Activated naive CD4-positive, alpha-beta T cell treated with anti-CD3 and anti-CD28 coated beads, Interleukin-2, amount 50 U/mL, for 72 hours (primary cell): Measurements from ENCODE around the gene RPL7A. TPM values are rescaled to one million over a fixed set of nuclear protein-coding genes. Genes with fewer than 3 reads are reported as not detected.

Experiments used
- ATAC-seq, 2 donors: fragments of 150-1000 bp; cut with Tn5 transposase; 2 replicates each; pipeline ENCODE4 v1.10.0; 2021; ENCODE audit warnings: mild to moderate bottlenecking in 2 of 2, moderate library complexity in 2 of 2
- DNase-seq, 2 donors: peaks; one replicate each; pipeline ENCODE4 v3.0.0; 2021 to 2022; ENCODE audit warnings: low spot score in 2 of 2
- H3K27ac Mint-ChIP-seq, 2 donors: one replicate each; pipeline ENCODE4 v1.8.0; 2022; ENCODE audit warnings: mild to moderate bottlenecking in 2 of 2, mixed read lengths in 2 of 2
- H3K36me3 Mint-ChIP-seq, 2 donors: one replicate each; pipeline ENCODE4 v1.8.0; 2022; ENCODE audit warnings: mixed read lengths in 2 of 2
- H3K9me3 Mint-ChIP-seq, 2 donors: one replicate each; pipeline ENCODE4 v1.8.0; 2022; ENCODE audit warnings: mixed read lengths in 2 of 2
- total RNA-seq, 2 donors: library from RNA; stranded (reverse); gene quantifications; one replicate each; pipeline ENCODE4 v1.2.3, GENCODE V29; 2022

The RPL7A gene
- total RNA-seq, 2 donors from 2014 or later, result 3,254 to 3,908 TPM

- Mint-ChIP-seq H3K9me3 (no peaks in the 10 kb centered on the region), H3K36me3 (peaks cover 18 to 24% of the 10 kb centered on the region in 2 donors), H3K27ac (peak overlapping the region in 1 of 2 donors; percentile 60)
- ATAC-seq (no peak), DNase-seq (no peak)
Observed at GRCh38 chr9:133353548-133353947, 5.5 kb downstream of the RPL7A start.

- Mint-ChIP-seq H3K9me3 (no peaks in the 10 kb centered on the region), H3K36me3 (peaks cover 6 to 12% of the 10 kb centered on the region in 2 donors), H3K27ac (peak overlapping the region; percentile 73 to 95)
- DNase-seq (no peak), ATAC-seq (no peak)
Observed at GRCh38 chr9:133354766-133355165, 6.7 kb downstream of the RPL7A start.

- ATAC-seq, result peak; percentile 20 to 43
- peaks cover 0 to under 1% of the 10 kb centered on the region in 2 donors for H3K36me3 Mint-ChIP-seq
- no peak for DNase-seq
- H3K9me3 Mint-ChIP-seq, result no peaks in the 10 kb centered on the region
- H3K27ac Mint-ChIP-seq, result peak overlapping the region; percentile 73 to 95
Observed at GRCh38 chr9:133355881-133356357, 7.9 kb downstream of the RPL7A start.

GRCh38 chr9:133356391-133357091, 8.5 kb downstream of the RPL7A start, which contains the start of the genes SURF1 and SURF2:
TSS of gene SURF1 (minus strand) at chr9:133356487. CDS start at chr9:133356453, 34 bp downstream.
TSS of gene SURF2 (plus strand) at chr9:133356550. CDS start at chr9:133356593, 43 bp downstream.
- Mint-ChIP-seq H3K9me3 (no peaks in the 10 kb centered on the region), H3K27ac (peak within 1 kb of the TSS; percentile 73 to 95), H3K36me3 (peaks cover 0 to 3% of the 10 kb centered on the region in 2 donors)
- ATAC-seq (peak; percentile 77 to 86), DNase-seq (peak; percentile 89 to 93)

- peak overlapping the region; percentile 73 to 82 for H3K27ac Mint-ChIP-seq
- no peaks in the 10 kb centered on the region for H3K9me3 Mint-ChIP-seq
- no peak for DNase-seq
- ATAC-seq, result no peak
- peaks cover 0 to 10% of the 10 kb centered on the region in 2 donors for H3K36me3 Mint-ChIP-seq
Observed at GRCh38 chr9:133357656-133358055, 9.6 kb downstream of the RPL7A start.

- DNase-seq (no peak), ATAC-seq (no peak)
- H3K27ac Mint-ChIP-seq, result peak overlapping the region; percentile 58 to 73
- H3K9me3 Mint-ChIP-seq, result no peaks in the 10 kb centered on the region
- H3K36me3 Mint-ChIP-seq, result peaks cover 16 to 21% of the 10 kb centered on the region in 2 donors
Observed at GRCh38 chr9:133359399-133360175, 11.6 kb downstream of the RPL7A start.

- DNase-seq (no peak), ATAC-seq (no peak)
- H3K27ac Mint-ChIP-seq, result peak overlapping the region; percentile 73 to 90
- H3K36me3 Mint-ChIP-seq, result peaks cover 20 to 21% of the 10 kb centered on the region in 2 donors
- H3K9me3 Mint-ChIP-seq, result no peaks in the 10 kb centered on the region
Observed at GRCh38 chr9:133360400-133361393, 12.7 kb downstream of the RPL7A start.

GRCh38 chr9:133361507-133362092, 13.6 kb downstream of the RPL7A start:
- ATAC-seq (no peak), DNase-seq (no peak)
- Mint-ChIP-seq H3K9me3 (no peaks in the 10 kb centered on the region), H3K27ac (peak overlapping the region; percentile 73 to 90), H3K36me3 (peaks cover 20 to 27% of the 10 kb centered on the region in 2 donors)

GRCh38 chr9:133362359-133363044, 14.5 kb downstream of the RPL7A start:
- H3K36me3 Mint-ChIP-seq, result peaks cover 20 to 27% of the 10 kb centered on the region in 2 donors
- ATAC-seq, result no peak
- no peak for DNase-seq
- H3K9me3 Mint-ChIP-seq, result no peaks in the 10 kb centered on the region
- peak overlapping the region; percentile 73 to 79 for H3K27ac Mint-ChIP-seq

GRCh38 chr9:133366435-133366834, 18.4 kb downstream of the RPL7A start:
- peaks cover 48 to 55% of the 10 kb centered on the region in 2 donors for H3K36me3 Mint-ChIP-seq
- peak overlapping the region in 1 of 2 donors; percentile 36 for H3K27ac Mint-ChIP-seq
- no peak for DNase-seq
- no peaks in the 10 kb centered on the region for H3K9me3 Mint-ChIP-seq
- no peak for ATAC-seq

- DNase-seq (no peak), ATAC-seq (no peak)
- Mint-ChIP-seq H3K36me3 (peaks cover 51 to 52% of the 10 kb centered on the region in 2 donors), H3K9me3 (no peaks in the 10 kb centered on the region), H3K27ac (no peak overlapping the region)
Observed at GRCh38 chr9:133367221-133367620, 19.2 kb downstream of the RPL7A start.

- H3K27ac Mint-ChIP-seq, result no peak overlapping the region
- no peak for DNase-seq
- H3K36me3 Mint-ChIP-seq, result peaks cover 56 to 58% of the 10 kb centered on the region in 2 donors
Observed at GRCh38 chr9:133367778-133368177, 19.8 kb downstream of the RPL7A start.

GRCh38 chr9:133368249-133368881, 20.3 kb downstream of the RPL7A start:
- no peak for ATAC-seq
- DNase-seq, result no peak
- Mint-ChIP-seq H3K27ac (peak overlapping the region; percentile 94 to 98), H3K9me3 (no peaks in the 10 kb centered on the region), H3K36me3 (peaks cover 56 to 60% of the 10 kb centered on the region in 2 donors)

More at GRCh38 chr9:133367778-133368177, 19.8 kb downstream of the RPL7A start:
- no peak for ATAC-seq
- H3K9me3 Mint-ChIP-seq, result no peaks in the 10 kb centered on the region

GRCh38 chr9:133369422-133369821, 21.4 kb downstream of the RPL7A start:
- no peak for DNase-seq
- Mint-ChIP-seq H3K27ac (peak overlapping the region; percentile 65 to 98), H3K9me3 (no peaks in the 10 kb centered on the region), H3K36me3 (peaks cover 46 to 58% of the 10 kb centered on the region in 2 donors)
- ATAC-seq, result no peak

- ATAC-seq (no peak), DNase-seq (no peak)
- H3K27ac Mint-ChIP-seq, result peak overlapping the region; percentile 65 to 98
- H3K9me3 Mint-ChIP-seq, result no peaks in the 10 kb centered on the region
- peaks cover 51 to 61% of the 10 kb centered on the region in 2 donors for H3K36me3 Mint-ChIP-seq
Observed at GRCh38 chr9:133369933-133370332, 21.9 kb downstream of the RPL7A start.
